Stimulated activated CD8-positive, alpha-beta memory T cell treated with anti-CD3 and anti-CD28 coated beads, Interleukin-4, amount 100 ng/mL, for 1 hour (primary cell): ENCODE measurements around the gene TLE3.

Experiments used
- DNase-seq, 2 donors: peaks; one replicate each; pipeline ENCODE4 v3.0.0-alpha.2; 2020; ENCODE audit warnings: low read depth in 2 of 2, low spot score in 1 of 2

Gene TLE3

GRCh38 chr15:70032509-70032908, 65.2 kb downstream of the TLE3 start:
- no peak for DNase-seq

- DNase-seq: no peak
These were observed 66.0 kb downstream of the TLE3 start for GRCh38 chr15:70031713-70032112.

DNA sequence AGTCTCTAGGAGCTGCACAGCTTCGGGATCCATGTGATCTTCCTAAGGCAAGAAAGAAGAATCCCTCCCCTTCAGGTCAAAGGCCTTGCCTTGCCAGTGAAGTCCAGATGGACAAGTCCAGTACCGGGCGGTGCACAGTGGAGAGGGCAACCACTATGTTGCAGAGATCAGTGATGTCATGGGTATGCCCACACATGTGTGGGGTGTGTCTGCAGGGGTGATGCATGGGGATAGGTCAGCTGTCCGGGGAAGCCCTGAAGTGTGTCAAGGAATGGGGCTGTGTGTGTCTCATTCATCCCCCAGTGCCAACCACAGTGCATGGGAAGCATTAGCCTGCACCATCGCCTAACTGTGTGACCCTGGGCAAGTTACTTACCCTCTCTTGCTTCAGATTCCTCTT, 66.5 kb downstream of the TLE3 start:
- no peak for DNase-seq

DNA sequence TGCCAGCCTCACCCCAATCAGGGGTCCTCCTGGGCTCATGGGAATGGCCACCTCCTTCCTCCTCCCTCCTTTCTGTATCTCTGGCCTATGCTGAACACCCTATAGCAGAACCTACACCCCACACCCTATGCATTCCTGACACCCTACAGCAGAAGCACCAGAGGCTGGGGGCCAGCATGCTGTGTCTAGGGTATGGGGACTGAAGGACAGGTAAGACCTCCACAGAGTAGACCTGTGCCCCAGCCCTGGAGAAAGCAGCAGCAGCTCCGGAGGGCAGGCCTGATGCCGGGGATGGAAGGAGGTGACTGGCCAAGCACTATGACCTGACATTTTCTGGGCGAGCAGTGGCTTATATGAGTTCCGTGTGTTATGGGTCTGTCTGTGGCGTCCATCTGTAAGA, 66.9 kb downstream of the TLE3 start:
- DNase-seq: no peak

DNA sequence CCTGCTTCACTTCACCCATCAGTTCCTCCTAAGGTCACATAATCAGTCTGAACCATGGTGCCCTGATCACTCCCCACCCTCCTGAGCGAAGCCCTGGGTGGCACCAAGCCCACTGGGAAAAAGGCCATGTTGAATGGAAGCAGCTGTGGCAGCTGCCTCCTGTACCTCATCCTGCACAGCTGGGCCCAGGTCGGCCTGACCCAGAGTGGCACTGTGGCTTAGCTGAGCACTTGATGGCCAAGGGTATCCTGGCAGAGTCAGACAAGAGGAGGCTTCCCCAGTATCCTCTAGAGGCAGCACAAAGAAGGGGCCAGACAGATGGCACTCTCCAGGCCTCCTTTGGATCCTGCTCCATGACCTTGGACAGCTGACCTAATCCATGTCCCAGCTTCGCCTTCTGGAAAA, 68.4 kb downstream of the TLE3 start:
- DNase-seq: no peak

GRCh38 chr15:70027518-70027917, 70.2 kb downstream of the TLE3 start:
- DNase-seq: no peak

DNA sequence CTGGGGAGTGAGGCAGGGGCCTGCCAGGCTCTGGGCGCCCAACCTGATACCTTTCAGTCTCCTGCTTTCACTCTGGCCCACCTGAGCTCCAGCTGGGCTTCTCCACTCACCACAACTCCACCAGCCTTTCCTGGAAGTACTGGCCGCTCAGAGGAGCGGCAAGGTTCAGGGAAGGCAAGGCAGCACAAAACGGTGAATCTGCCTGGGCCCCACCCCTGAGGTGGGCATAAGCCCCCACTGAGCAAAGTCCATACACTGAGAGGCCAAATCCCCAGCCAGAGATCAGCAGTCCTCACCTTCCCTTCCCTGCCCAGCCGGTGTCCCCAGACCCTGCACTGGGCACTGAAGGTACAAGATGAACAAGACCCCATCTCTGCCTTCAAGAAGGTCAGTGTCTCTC, 70.7 kb downstream of the TLE3 start:
- DNase-seq: no peak

DNA sequence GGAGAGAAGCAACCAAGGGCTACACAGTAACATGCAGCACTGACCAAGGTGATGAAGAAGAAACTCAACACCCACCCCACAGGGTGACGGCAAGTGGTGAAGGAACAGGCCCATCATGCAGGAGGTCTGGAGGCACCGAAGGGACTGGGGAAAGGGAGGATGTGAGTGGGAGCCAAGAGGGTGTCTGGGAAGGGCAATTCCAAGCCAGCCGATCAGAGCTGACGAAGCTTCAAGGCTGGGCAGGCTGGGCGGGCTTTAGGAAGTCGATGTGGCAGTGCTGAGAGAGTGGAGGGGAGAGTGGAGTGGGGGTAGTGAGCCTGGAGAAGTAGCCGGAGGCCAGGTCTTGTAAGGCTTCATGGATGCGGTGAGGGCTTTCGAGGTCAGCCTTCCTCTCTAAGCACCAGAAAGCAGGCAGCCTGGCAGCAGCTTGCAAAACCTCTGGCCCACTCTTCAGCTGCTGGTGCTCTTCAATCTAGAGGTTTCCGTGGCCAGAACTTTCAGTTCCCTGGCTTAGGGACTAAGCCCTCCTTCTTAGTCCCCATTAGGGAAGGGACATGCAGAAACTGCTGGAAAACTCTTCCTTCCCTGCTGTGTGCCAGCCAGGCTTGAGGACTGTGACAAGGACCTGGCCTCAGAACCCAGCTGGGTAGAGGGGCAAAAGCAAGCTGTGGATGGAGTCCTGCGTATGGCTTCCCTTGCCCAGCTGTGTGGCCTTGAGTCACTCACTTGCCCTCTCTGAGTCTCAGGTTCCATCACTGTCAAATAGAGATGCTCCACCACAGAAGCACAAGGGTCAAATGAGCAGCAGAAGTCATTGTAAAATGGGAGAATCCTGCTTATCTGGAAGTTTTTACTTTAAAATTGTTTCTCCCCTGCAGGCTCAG, 72.1 kb downstream of the TLE3 start:
- DNase-seq: no peak

- DNase-seq: no peak
These were observed 73.2 kb downstream of the TLE3 start for GRCh38 chr15:70024521-70024920.

- no peak for DNase-seq
These were observed 73.8 kb downstream of the TLE3 start for GRCh38 chr15:70023769-70024491.

DNA sequence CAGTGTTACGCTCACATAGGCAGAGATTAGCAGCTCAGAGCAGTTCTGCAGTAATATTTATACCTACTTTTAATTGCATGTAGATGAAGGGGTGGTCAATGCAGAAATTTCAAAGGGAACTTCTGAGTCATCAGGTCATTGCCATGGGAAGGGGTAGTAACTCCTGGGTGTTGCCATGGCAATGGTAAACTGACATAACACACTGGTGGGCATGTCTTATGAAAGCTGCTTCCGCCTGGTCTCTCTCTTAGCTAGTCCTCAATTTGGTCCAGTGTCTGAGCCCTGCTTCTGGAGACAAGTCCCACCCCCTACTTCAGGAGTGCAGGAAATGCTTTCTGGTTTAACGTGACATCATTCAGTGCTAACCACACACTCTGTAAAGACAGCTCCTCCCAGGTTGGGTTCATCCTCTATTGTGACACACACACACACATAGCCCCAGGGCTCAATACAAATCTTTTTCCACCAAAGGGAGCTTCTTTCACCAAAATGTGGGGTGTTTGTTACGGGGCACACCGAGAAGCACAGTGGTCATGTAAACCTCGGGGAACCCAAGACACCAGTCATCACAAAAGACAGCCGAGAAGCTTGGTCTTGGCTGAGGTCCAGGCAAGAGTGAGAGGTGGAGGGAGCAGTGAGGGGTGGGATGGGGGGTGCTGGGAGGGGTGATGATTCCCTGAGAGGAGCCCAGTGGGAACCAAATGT, 74.5 kb downstream of the TLE3 start:
- peak in 1 of 2 donors; percentile 34 for DNase-seq

GRCh38 chr15:70020229-70020628, 77.5 kb downstream of the TLE3 start:
- no peak for DNase-seq

DNA sequence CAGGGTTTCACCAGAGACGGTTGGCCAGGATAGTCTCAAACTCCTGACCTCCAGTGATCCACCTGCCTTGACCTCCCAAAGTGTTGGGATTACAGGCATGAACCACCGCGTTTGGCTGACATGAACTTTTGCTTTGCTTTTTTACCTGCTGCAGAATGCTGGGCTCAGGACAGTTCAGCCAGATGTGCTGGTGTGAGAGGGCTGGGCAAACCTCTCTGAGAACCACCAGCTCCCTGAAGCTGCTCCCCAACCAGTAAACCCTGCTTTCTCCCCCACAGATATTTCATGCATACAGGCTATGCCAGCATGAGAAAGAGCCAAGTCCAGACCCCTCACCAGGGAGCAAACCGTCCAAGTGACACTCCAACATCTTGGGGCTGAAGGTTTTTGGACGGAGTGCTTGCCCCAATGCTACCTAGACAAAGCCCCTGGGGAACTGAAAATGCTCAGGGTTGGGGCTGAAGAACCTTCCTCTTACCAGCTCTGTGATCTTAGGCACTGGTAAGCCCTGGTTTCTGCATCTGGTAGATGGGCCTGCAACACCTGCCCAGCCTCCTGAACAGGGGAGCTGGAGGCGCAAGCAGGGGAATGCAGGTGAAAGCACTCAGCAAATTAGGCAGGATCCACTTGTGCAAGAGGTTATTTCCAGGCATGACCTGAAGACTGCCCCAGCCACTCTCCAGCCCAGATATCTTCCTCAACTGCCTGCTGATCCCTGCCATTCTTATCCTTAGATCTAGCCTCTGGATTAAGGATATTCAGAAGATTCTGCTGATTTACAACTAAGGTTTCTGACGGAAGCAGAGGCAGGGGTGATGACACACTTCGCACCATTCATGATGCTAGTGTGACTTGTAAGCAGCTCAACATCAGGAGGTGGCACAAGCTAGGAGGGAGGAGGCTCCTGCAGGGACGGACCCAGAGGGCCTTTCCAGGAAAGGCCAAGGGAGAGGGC, 78.8 kb downstream of the TLE3 start:
- DNase-seq: no peak

GRCh38 chr15:70017801-70018200, 79.9 kb downstream of the TLE3 start:
- DNase-seq: no peak

DNA sequence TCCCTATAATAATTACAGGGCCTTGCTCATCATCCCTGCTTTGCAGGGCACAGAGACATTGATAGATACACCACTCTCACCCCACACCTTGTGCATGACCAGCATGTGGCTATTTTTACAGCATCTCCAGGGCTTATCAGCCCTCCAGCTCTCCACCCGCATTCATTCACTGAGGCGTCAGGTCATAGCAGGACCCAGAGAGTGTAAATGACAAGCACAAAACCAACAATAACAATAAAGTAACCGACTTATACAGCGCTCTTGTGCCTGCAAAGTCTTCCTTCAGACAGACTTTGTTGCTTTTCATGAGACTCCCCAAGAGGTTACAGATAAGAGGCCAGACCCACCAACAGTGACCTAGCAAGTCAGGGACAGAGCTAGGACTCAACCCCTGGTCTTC, 80.7 kb downstream of the TLE3 start:
- DNase-seq: no peak

DNA sequence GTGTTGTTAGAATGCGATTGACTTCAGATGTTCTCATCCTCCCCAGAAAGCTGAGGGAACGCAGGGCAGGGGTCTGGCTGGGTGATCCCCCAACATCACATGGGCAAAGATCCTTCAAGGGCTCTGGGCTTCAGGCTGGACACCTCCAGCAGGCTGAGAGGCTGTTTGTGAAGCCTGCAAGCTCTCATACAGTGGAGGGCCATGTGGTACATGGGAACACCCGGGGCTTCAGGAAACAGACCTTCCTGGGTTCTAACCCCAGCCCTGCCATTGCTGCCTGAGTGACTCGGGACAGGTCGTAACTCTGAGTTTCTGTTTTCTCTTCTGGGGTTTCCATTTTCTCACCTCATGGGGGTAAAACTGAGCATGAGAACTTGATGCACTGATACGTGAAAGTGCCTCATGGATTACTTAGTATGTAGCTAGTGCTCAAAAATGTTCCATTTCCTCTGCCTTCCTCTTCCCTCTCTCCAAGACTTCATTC, 81.2 kb downstream of the TLE3 start:
- DNase-seq: no peak

DNA sequence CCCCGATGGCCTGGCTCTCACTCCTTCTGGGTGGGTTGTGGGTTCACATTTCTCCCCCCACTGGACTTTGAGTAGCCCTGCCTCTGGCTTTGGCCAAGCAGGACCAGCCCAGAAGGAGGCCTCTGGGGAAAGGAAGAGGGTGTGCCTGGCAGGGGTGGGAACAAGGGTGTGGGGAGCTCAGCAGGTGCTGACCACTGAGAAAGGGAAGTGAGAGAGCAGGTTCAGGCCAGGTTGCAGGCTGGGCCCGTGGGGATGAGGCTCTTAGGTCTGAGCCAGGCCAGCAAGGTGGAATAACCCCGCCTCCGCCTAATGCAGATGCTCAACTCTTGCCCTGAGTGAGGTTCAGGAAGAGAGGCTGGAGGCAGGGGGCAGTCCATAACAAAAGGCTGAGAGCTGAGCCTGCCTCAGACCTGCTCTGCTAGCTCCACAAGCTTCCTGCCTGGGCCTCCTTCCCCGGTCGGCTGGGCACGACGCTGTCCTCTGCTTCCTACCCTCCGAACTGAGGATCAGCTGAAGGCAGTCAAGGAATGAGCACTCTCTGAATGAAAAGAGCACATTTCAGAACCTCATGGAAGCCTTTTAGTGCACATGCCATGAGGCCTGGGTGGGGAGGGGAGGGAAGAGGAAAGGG, 82.7 kb downstream of the TLE3 start:
- DNase-seq: no peak

- no peak for DNase-seq
These were observed 83.4 kb downstream of the TLE3 start for GRCh38 chr15:70014331-70014730.

GRCh38 chr15:70013656-70014313, 83.9 kb downstream of the TLE3 start:
- no peak for DNase-seq

DNA sequence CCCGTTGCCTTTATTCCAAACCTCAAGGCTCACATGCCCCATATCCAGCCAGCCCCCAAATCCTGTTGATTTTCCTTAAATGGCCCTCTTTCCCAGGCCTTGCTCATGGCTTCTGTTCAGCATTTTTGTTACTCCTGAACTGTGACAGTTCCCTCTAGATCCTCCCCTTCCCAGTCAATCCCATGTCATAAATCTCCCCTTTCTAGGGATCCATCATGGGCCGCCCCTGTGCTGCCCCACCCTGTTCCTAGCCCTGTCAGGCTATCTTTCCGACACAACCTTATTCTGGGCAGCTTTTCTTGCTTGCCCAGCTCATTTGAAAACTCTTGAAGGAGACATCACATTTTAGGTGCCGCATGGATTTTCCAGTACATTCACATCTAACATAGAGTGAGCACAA, 84.8 kb downstream of the TLE3 start:
- DNase-seq: no peak
